ENCODE data around the gene ARL4A. TPM values are rescaled to one million over a fixed set of nuclear protein-coding genes. Genes with fewer than 3 reads are reported as not detected.

Gene ARL4A
- total RNA-seq, 1 donor from 2014 or later, result 22.8 TPM

DNA sequence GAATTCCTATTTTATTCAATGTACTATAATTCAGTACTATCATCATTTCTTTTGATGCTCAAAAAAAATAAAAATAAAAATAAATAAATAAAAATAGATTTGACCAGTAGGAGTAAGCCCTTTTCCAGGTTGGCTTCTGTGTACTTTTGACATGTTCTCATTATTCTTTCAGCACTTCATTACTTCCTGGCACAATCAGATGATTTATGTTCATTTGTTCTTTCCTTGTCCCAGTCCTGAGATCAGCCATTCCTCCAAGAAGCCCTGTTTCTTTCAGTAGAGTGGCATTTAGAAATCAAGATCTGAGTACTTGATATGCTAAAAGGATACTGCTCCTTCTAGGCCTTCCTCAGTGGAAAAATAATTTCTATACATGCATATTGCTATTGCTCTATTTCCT is 20.9 kb downstream of the ARL4A start:
- Histone ChIP-seq H3K36me3 (ENCODE audit: control insufficient read depth, insufficient read depth, low read length) (no peaks in the 10 kb centered on the region), H3K27me3 (ENCODE audit: control insufficient read depth, insufficient read depth, low read length) (no peaks in the 10 kb centered on the region), H3K4me3 (ENCODE audit: low read depth, low read length) (no peak overlapping the region)
- DNase-seq (ENCODE audit: low read depth), result no peak
- TF ChIP-seq, protein P1, sequence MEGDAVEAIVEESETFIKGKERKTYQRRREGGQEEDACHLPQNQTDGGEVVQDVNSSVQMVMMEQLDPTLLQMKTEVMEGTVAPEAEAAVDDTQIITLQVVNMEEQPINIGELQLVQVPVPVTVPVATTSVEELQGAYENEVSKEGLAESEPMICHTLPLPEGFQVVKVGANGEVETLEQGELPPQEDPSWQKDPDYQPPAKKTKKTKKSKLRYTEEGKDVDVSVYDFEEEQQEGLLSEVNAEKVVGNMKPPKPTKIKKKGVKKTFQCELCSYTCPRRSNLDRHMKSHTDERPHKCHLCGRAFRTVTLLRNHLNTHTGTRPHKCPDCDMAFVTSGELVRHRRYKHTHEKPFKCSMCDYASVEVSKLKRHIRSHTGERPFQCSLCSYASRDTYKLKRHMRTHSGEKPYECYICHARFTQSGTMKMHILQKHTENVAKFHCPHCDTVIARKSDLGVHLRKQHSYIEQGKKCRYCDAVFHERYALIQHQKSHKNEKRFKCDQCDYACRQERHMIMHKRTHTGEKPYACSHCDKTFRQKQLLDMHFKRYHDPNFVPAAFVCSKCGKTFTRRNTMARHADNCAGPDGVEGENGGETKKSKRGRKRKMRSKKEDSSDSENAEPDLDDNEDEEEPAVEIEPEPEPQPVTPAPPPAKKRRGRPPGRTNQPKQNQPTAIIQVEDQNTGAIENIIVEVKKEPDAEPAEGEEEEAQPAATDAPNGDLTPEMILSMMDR (IDR thresholded peaks at IDR 0.05; ENCODE audit: insufficient read depth, low read length, poor library complexity, severe bottlenecking), result no peak

DNA sequence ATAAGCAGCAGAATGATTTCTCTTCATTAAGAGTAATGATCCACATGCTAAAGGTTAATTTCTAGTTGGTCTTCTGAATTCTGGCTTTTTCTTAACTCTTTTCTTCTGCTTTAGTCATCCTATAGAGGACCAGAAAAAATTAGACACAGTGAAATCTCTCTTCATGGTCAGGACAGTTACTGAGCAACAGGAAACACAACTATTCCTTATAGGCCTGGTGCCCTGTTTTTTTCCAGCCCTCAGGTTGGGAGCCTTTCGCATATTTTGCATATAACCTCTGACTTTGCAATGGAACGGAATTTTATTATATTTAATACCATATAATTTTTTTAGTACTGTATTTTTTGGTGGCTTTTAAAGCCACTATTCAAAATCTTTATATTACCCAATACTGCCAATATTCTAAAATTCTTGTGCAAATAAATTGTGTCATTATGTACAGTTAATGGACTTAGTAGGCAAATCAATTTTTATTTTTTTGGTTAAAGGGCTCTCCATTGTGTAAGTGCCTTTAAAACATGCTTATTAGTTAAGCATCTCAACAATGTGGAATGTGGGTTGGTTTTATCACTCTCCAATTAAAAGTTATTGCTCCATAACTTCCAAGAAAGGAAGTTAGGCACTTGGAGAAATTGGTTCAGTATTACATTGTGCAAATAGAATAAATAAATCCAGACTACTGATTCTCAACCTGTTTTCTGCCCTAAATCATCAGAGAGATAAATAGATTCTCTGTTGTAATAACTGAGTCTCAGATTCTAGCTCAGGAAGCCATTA is 22.5 kb downstream of the ARL4A start:
- H3K27me3 ChIP-seq (ENCODE audit: control insufficient read depth, insufficient read depth, low read length), result no peaks in the 10 kb centered on the region
- no peak for DNase-seq (ENCODE audit: low read depth)
- no peaks in the 10 kb centered on the region for H3K36me3 ChIP-seq (ENCODE audit: control insufficient read depth, insufficient read depth, low read length)
- no peak overlapping the region for H3K4me3 ChIP-seq (ENCODE audit: low read depth, low read length)
- TF ChIP-seq, protein P1 (IDR thresholded peaks at IDR 0.05; ENCODE audit: insufficient read depth, low read length, poor library complexity, severe bottlenecking), result no peak

DNA sequence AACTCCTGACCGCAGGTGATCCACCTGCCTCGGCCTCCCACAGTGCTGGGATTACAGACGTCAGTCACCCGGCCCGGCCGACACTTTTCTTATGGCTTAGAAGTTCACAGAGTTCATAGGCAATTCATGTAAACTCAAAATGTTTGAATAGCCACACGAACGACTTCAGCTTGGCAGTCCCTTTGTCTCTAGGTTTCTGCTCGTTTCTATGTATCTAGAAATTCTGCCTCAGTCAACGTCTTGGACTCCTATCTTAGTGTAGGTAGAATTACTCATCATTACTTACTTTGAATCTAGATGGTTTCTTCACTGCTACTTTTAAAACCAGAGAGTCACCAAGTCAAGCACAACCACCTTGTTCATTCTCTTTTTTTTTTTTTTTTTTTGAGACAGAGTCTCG is 23.7 kb downstream of the ARL4A start:
- no peak for DNase-seq (ENCODE audit: low read depth)
- TF ChIP-seq, protein P1 (IDR thresholded peaks at IDR 0.05; ENCODE audit: insufficient read depth, low read length, poor library complexity, severe bottlenecking), result no peak
- Histone ChIP-seq H3K4me3 (ENCODE audit: low read depth, low read length) (no peak overlapping the region), H3K27me3 (ENCODE audit: control insufficient read depth, insufficient read depth, low read length) (no peaks in the 10 kb centered on the region), H3K36me3 (ENCODE audit: control insufficient read depth, insufficient read depth, low read length) (no peaks in the 10 kb centered on the region)

DNA sequence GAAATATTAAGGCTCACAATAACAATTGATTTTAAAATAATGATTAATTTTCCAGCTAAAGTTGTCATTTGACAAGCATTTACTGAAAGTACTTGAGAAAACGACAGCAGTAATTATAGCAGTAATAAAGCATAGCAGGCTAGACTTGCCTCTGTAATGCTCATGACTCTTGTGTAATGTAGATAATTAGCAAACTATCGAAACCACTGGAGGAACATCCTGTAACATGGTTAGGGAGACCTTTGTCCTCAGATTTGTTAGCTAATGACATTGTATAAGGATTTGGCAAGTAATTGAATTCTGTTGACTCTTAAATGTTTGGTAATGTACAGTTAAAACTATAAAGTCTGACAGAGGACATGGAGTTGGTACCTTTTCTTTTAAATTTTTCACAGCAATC is 24.8 kb downstream of the ARL4A start:
- no peaks in the 10 kb centered on the region for H3K27me3 ChIP-seq (ENCODE audit: control insufficient read depth, insufficient read depth, low read length)
- TF ChIP-seq, protein P1 (IDR thresholded peaks at IDR 0.05; ENCODE audit: insufficient read depth, low read length, poor library complexity, severe bottlenecking), result no peak
- DNase-seq (ENCODE audit: low read depth), result no peak
- H3K4me3 ChIP-seq (ENCODE audit: low read depth, low read length), result no peak overlapping the region
- no peaks in the 10 kb centered on the region for H3K36me3 ChIP-seq (ENCODE audit: control insufficient read depth, insufficient read depth, low read length)

DNA sequence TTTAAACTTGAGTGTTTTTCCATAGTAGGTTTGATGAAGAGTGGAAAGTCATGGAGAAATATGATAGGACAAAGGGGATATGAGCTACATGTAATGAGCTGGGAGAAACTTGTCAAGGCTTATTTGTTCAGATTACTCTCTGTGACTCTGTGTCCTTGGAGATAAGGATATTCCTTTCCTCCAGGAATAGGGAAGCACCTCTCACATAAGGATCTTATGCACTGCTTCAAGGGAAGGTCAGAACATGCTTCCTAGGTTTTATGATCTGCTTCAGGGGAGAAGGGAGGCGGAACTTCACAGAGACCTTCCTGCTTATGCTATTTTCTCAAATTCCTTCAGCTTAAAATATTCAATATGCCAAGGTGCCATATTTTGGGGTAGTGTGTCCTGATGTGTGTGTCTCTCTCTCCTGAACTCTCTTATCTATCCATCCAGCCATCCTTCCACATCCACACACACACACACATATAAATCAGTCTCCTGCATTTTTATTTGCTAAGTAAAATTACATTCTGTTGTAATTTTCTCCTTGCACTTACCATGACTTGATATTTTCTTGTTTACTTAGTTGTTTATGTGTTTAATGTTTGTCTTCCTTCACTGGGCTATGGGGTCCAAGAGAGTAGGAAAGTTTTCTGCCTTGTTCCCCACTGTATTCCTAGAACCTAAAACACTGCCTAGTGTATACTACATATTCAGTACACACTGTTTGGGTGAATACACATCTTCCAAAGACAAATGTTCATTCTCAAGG is 26.4 kb downstream of the ARL4A start:
- Histone ChIP-seq H3K27me3 (ENCODE audit: control insufficient read depth, insufficient read depth, low read length) (no peaks in the 10 kb centered on the region), H3K4me3 (ENCODE audit: low read depth, low read length) (no peak overlapping the region), H3K36me3 (ENCODE audit: control insufficient read depth, insufficient read depth, low read length) (no peaks in the 10 kb centered on the region)
- no peak for DNase-seq (ENCODE audit: low read depth)
- TF ChIP-seq, protein P1 (IDR thresholded peaks at IDR 0.05; ENCODE audit: insufficient read depth, low read length, poor library complexity, severe bottlenecking), result no peak

Data from kidney epithelial cell (primary cell).